Immature natural killer cell (primary cell): ENCODE results near the gene RETREG1. TPM values are rescaled to one million over a fixed set of nuclear protein-coding genes. Genes with fewer than 3 reads are reported as not detected.
"Not testable (repeated sequence)": the region's sequence is repeated elsewhere in the genome, so short reads cannot be mapped to it uniquely, and the experiment has no call there.

Source experiments
- DNase-seq, 3 donors: peaks; one replicate each; pipeline ENCODE4 v3.0.0; 2022; ENCODE audit warnings: mixed read lengths in 1 of 3
- H3K27ac Mint-ChIP-seq, 6 donors: one replicate each; pipeline ENCODE4 v1.8.0; 2020; ENCODE audit warnings: mixed read lengths in 6 of 6, mild to moderate bottlenecking in 5 of 6, inconsistent platforms in 4 of 6, moderate library complexity in 3 of 6
- H3K27me3 Mint-ChIP-seq, 3 donors: one replicate each; pipeline ENCODE4 v1.8.0; 2020 to 2021; ENCODE audit warnings: low read depth in 3 of 3, mild to moderate bottlenecking in 3 of 3, mixed read lengths in 3 of 3, moderate library complexity in 3 of 3, inconsistent platforms in 1 of 3
- H3K36me3 Mint-ChIP-seq, 3 donors: one replicate each; pipeline ENCODE4 v1.8.0; 2020; ENCODE audit warnings: mixed read lengths in 3 of 3, inconsistent platforms in 2 of 3, mild to moderate bottlenecking in 2 of 3
- H3K4me1 Mint-ChIP-seq, 2 donors: one replicate each; pipeline ENCODE4 v1.8.0; 2020; ENCODE audit warnings: inconsistent platforms in 2 of 2, mild to moderate bottlenecking in 2 of 2, mixed read lengths in 2 of 2, moderate library complexity in 1 of 2
- H3K4me3 Mint-ChIP-seq, 5 donors: one replicate each; pipeline ENCODE4 v1.8.0; 2020; ENCODE audit warnings: mild to moderate bottlenecking in 5 of 5, mixed read lengths in 5 of 5, inconsistent platforms in 3 of 5, moderate library complexity in 3 of 5
- H3K9me3 Mint-ChIP-seq, 6 donors: one replicate each; pipeline ENCODE4 v1.8.0; 2020; ENCODE audit warnings: mild to moderate bottlenecking in 6 of 6, mixed read lengths in 6 of 6, inconsistent platforms in 4 of 6, moderate library complexity in 3 of 6
- polyA plus RNA-seq, 3 donors: library from polyadenylated mRNA; unstranded; fragments of 300-500 nt; fragmentation: Illumina TruSeq; gene quantifications; one replicate each; pipeline ENCODE4 v1.2.3, GENCODE V29; 2021

The RETREG1 gene
- polyA plus RNA-seq, 3 donors from 2014 or later = 2.8 to 5.6 (median 3.6) TPM

- Mint-ChIP-seq H3K4me1 (no peaks in the 10 kb centered on the region), H3K27me3 (peaks cover 0 to 6% (median 0%) of the 10 kb centered on the region in 3 donors), H3K27ac (no peak overlapping the region), H3K4me3 (no peak overlapping the region), H3K36me3 (no peaks in the 10 kb centered on the region), H3K9me3 (peaks cover 0 to 3% (median 0%) of the 10 kb centered on the region in 6 donors)
- DNase-seq = no peak
These were observed 66.4 kb downstream of the RETREG1 start for GRCh38 chr5:16550316-16550952.

- DNase-seq = no peak
- H3K36me3 Mint-ChIP-seq = no peaks in the 10 kb centered on the region
- H3K4me1 Mint-ChIP-seq = no peaks in the 10 kb centered on the region
- H3K4me3 Mint-ChIP-seq = no peak overlapping the region
- H3K27me3 Mint-ChIP-seq = peaks cover 0 to 6% (median 0%) of the 10 kb centered on the region in 3 donors
- H3K27ac Mint-ChIP-seq = no peak overlapping the region
- H3K9me3 Mint-ChIP-seq = peaks cover 0 to 3% (median 0%) of the 10 kb centered on the region in 6 donors
These were observed 67.1 kb downstream of the RETREG1 start for GRCh38 chr5:16549491-16550206.

- no peaks in the 10 kb centered on the region for H3K4me1 Mint-ChIP-seq
- H3K9me3 Mint-ChIP-seq = peaks cover 0 to 3% (median 0%) of the 10 kb centered on the region in 6 donors
- H3K27ac Mint-ChIP-seq = no peak overlapping the region
- no peaks in the 10 kb centered on the region for H3K36me3 Mint-ChIP-seq
- no peak for DNase-seq
- H3K4me3 Mint-ChIP-seq = no peak overlapping the region
- peaks cover 0 to 6% (median 0%) of the 10 kb centered on the region in 3 donors for H3K27me3 Mint-ChIP-seq
These were observed 68.0 kb downstream of the RETREG1 start for GRCh38 chr5:16548812-16549211.

GRCh38 chr5:16548115-16548514 lies 68.7 kb downstream of the RETREG1 start:
- Mint-ChIP-seq H3K4me3 (no peak overlapping the region), H3K4me1 (no peaks in the 10 kb centered on the region)

GRCh38 chr5:16547200-16547842 lies 69.5 kb downstream of the RETREG1 start:
- no peak overlapping the region for H3K27ac Mint-ChIP-seq
- H3K27me3 Mint-ChIP-seq = peaks cover 0 to 6% (median 2%) of the 10 kb centered on the region in 3 donors
- H3K4me1 Mint-ChIP-seq = no peaks in the 10 kb centered on the region
- DNase-seq = no peak
- H3K4me3 Mint-ChIP-seq = no peak overlapping the region
- H3K9me3 Mint-ChIP-seq = peaks cover 0 to 3% (median 0%) of the 10 kb centered on the region in 6 donors
- no peaks in the 10 kb centered on the region for H3K36me3 Mint-ChIP-seq

More at GRCh38 chr5:16548115-16548514, 68.7 kb downstream of the RETREG1 start:
- no peaks in the 10 kb centered on the region for H3K36me3 Mint-ChIP-seq
- H3K9me3 Mint-ChIP-seq = peaks cover 0 to 3% (median 0%) of the 10 kb centered on the region in 6 donors
- H3K27me3 Mint-ChIP-seq = peaks cover 0 to 6% (median 2%) of the 10 kb centered on the region in 3 donors
- no peak overlapping the region for H3K27ac Mint-ChIP-seq
- no peak for DNase-seq

GRCh38 chr5:16546732-16547131 lies 70.1 kb downstream of the RETREG1 start:
- Mint-ChIP-seq H3K9me3 (peaks cover 0 to 3% (median 0%) of the 10 kb centered on the region in 6 donors), H3K36me3 (no peaks in the 10 kb centered on the region), H3K4me3 (no peak overlapping the region), H3K27me3 (peaks cover 0 to 4% (median 2%) of the 10 kb centered on the region in 3 donors), H3K27ac (no peak overlapping the region), H3K4me1 (no peaks in the 10 kb centered on the region)
- DNase-seq = no peak

- Mint-ChIP-seq H3K4me3 (no peak overlapping the region), H3K27ac (no peak overlapping the region), H3K9me3 (no peaks in the 10 kb centered on the region), H3K27me3 (peaks cover 0 to 2% (median 0%) of the 10 kb centered on the region in 3 donors), H3K4me1 (peaks cover 3 to 12% of the 10 kb centered on the region in 2 donors), H3K36me3 (no peaks in the 10 kb centered on the region)
- DNase-seq = no peak
These were observed 72.0 kb downstream of the RETREG1 start for GRCh38 chr5:16544607-16545374.

GRCh38 chr5:16543206-16543605 lies 73.6 kb downstream of the RETREG1 start:
- not testable (repeated sequence) for H3K9me3 Mint-ChIP-seq, H3K27ac Mint-ChIP-seq, H3K36me3 Mint-ChIP-seq, H3K4me3 Mint-ChIP-seq, DNase-seq, H3K27me3 Mint-ChIP-seq
- peaks cover 3 to 12% of the 10 kb centered on the region in 2 donors for H3K4me1 Mint-ChIP-seq

- no peaks in the 10 kb centered on the region for H3K36me3 Mint-ChIP-seq
- H3K27me3 Mint-ChIP-seq = peaks cover 0 to 2% (median 0%) of the 10 kb centered on the region in 3 donors
- DNase-seq = no peak
- no peak overlapping the region for H3K4me3 Mint-ChIP-seq
- no peak overlapping the region for H3K27ac Mint-ChIP-seq
- H3K4me1 Mint-ChIP-seq = peaks cover 3 to 12% of the 10 kb centered on the region in 2 donors
- H3K9me3 Mint-ChIP-seq = peaks cover 0 to 3% (median 0%) of the 10 kb centered on the region in 6 donors
These were observed 74.6 kb downstream of the RETREG1 start for GRCh38 chr5:16542236-16542635.

DNA sequence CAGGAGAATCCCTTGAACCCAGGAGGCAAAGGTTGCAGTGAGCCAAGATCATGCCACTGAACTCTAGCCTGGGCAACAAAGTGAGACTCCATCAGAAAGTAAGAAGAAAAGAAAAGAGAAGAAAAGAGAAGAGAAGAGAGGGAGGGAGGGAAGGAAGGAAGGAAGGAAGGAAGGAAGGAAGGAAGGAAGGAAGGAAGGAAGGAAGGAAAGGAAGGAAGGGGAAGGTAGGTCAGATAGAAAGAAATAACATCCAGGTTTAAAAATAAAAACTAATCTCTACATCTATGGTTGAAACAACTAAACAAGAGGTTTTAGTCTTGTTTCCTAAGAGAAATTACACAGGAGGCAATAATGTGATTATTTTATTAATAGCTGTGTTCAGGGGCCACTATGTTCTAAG lies 75.2 kb downstream of the RETREG1 start:
- H3K4me1 Mint-ChIP-seq = peaks cover 3 to 12% of the 10 kb centered on the region in 2 donors
- H3K36me3 Mint-ChIP-seq, H3K9me3 Mint-ChIP-seq, H3K4me3 Mint-ChIP-seq, H3K27me3 Mint-ChIP-seq, H3K27ac Mint-ChIP-seq, DNase-seq: not testable (repeated sequence)

- peaks cover 0 to 2% (median 0%) of the 10 kb centered on the region in 3 donors for H3K27me3 Mint-ChIP-seq
- H3K4me3 Mint-ChIP-seq = no peak overlapping the region
- H3K4me1 Mint-ChIP-seq = peaks cover 3 to 12% of the 10 kb centered on the region in 2 donors
- no peak overlapping the region for H3K27ac Mint-ChIP-seq
- H3K9me3 Mint-ChIP-seq = peaks cover 0 to 6% (median 0%) of the 10 kb centered on the region in 6 donors
- DNase-seq = no peak
- no peaks in the 10 kb centered on the region for H3K36me3 Mint-ChIP-seq
These were observed 76.4 kb downstream of the RETREG1 start for GRCh38 chr5:16540421-16540820.

GRCh38 chr5:16539169-16539666 lies 77.6 kb downstream of the RETREG1 start:
- peaks cover 3 to 12% of the 10 kb centered on the region in 2 donors for H3K4me1 Mint-ChIP-seq
- no peaks in the 10 kb centered on the region for H3K36me3 Mint-ChIP-seq
- H3K27me3 Mint-ChIP-seq = peaks cover 0 to 2% (median 0%) of the 10 kb centered on the region in 3 donors
- H3K9me3 Mint-ChIP-seq = peaks cover 0 to 6% (median 0%) of the 10 kb centered on the region in 6 donors
- DNase-seq = no peak
- H3K27ac Mint-ChIP-seq = no peak overlapping the region
- H3K4me3 Mint-ChIP-seq = no peak overlapping the region

DNA sequence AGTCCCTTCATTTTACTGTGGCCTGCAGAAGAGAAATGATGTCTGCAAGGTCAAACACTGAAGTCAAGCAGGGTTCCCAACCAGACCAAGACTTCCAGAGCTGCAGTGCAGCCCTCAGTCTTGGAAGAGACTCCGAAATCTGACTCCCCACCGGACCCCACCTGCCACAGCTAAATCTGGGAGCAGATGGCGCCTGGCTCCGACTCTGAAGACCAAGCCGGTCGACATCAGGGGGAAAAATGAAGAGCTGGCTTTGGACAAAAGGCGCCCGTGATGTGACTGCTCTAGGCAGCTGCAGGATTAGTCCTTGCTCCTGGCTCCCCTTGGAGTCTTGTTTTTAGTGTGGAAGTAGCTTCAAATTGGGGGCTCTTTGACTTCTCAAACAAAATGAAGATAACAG lies 78.8 kb downstream of the RETREG1 start:
- Mint-ChIP-seq H3K4me3 (no peak overlapping the region), H3K4me1 (peaks cover 3 to 12% of the 10 kb centered on the region in 2 donors), H3K27ac (no peak overlapping the region), H3K36me3 (no peaks in the 10 kb centered on the region), H3K9me3 (peaks cover 0 to 6% (median 0%) of the 10 kb centered on the region in 6 donors), H3K27me3 (no peaks in the 10 kb centered on the region)
- DNase-seq = no peak
